HG03066 (cell line): ENCODE measurements around the gene SMIM12.
"Not testable (repeated sequence)": the region's sequence is repeated elsewhere in the genome, so short reads cannot be mapped to it uniquely, and the experiment has no call there.

ENCODE experiments used
- ATAC-seq: cut with Tn5 transposase; IDR thresholded peaks from one replicate; pipeline ENCODE4 v1.9.1; 2021; ENCODE audit warnings: low read depth; ENCODE audit not compliant: unreplicated experiment

Gene SMIM12

DNA sequence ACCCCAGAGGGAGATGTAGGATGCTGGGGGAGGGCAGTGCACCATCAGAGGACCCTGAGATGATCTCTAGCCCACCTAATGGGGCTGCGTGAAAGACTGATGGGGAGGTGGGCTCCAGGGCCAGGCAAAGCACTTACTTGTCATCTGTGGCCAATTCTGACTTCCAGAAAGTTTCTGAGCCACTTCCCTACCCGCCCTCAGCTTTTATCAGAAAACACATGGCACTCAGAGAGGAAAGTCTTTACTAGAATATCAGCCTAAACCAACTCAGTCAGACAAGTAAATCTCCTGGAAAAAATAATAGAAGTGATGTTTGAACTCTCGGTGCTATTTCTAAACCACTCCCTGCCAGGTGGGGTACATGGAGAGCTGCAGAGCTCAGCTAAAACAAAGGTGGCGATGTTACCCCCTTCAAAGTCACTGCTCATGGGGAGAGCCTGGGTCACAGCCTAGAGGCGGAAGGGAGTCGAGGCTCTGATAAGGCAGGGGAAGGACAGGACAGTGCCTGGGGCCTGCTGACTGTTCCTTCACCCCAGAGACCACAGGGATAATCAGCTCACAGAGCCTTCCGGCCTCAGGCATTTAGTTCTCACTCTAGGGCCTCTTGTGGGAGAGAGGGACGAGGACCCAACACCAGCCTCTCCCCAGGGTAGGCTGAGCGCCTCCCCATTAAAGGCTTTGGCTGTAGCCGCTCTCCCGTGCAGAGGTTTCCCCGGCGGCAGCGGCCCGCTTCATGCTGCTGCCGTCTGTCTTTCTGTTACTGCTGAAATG lies 14.2 kb downstream of the SMIM12 start:
- no peak for ATAC-seq

DNA sequence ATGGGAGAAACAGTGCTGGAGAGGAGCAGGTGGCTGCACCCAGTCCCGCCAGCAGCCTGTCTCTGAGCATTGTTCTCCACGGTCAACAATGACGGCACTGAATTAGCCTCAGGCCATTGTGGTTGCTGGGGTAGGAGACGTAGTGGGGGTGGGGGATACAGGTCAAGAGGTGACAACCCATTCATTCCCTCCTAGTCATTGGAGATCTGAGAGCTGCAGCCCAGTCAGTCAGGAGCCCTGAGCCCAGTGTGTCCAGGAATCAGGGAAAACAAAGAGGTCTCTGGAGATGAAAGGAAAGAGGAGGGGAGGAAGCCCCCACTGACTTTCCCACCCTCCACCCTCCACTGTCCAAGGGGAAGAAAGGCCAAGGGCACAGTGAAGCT lies 15.3 kb downstream of the SMIM12 start:
- no peak for ATAC-seq

DNA sequence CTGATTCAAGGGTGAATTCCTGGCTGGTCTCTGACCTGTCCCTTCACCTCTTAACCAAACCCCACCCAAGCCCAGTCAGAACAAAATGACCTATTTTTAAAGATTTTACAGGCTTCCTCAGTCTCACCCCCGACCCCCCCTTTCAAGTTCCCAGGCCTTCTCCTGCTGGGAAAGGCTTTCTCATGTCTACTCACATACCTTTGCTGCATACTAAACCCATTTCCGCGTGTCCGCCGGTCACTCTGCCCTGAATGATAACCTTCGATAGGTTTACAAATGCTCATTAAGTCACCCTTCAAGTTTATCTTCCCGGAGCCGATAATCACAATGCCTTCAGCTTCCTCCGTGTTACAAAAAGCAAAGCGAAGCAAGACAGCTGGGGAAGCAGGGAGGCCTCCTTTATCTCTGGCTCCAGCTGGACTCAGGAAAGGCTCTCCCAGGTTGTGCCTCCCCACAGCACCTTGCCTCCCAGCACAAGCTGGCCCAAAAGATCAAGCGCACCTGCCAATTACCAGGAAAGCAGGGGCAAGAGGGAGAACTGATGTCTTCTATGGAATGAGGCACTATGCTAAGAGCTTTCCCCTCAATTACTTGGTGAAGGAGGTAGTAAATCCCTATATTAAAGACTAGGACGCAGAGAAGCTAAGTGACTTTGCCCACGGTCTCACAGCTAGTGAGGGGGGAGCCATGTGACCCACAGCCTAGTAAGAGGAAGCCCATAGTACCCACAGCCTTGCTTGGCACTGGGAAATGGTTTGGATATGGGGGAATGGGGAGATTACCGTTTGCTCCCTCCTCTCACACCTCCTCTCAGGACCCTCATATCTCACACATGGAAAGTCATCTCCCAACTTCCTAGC lies 15.9 kb downstream of the SMIM12 start:
- ATAC-seq = no peak

DNA sequence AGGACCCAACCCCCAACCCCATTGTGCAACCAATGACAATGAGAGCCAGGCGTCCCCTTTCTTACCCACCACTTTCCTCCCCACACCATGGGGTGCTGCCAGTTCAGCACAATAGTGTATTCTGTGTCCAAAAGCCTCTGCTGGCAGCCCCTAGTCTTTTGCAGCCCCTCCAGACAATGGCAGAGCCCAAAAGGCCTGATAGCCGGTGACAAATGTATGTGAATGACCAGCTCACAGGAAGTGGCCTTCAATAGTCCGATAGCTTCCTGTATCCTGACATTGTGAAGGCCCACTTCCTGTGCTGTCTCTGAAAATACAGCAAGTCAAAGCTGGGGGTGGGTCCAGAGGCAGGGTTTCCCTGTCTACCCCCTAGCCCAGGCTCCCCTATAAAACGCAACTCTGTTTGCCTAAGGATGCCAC lies 16.6 kb downstream of the SMIM12 start:
- no peak for ATAC-seq

DNA sequence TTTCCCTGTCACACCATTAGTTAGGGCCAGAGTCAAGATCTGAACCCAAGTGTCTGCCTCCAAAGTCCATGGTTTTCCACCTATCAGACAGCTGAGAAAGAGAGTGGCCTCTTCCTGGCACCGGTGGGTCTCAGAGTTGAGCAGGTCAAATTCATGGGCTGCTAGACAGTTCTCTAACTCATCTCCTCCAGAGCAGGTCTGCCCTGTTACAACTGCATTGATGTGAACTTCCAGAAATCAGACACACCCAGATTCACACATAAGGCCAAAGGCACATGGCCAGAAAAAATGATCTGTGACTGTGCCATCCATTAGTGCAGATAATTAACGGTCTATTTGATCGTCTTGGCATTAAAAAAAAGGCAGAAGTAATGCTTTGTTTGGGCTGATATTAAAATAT lies 17.5 kb downstream of the SMIM12 start:
- no peak for ATAC-seq

DNA sequence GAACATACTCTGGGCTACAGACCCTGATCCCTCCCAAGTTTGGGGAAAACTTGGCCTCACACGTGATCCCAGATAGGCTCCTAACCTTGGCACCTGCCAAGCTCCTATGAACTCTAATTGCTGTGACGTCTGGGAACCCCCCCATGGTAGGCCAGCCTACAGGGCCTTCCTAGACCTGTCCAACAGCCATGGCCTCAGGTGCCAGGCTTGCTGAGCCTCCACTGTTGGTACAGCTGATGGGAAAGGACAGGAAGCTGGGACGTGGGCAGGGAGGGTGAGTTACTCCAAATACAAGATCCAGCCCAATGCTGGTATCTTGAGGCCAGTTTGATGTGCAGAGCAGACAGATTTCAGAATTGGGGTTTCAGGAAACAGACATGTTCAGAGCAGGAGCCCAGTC lies 19.1 kb downstream of the SMIM12 start:
- ATAC-seq = no peak

DNA sequence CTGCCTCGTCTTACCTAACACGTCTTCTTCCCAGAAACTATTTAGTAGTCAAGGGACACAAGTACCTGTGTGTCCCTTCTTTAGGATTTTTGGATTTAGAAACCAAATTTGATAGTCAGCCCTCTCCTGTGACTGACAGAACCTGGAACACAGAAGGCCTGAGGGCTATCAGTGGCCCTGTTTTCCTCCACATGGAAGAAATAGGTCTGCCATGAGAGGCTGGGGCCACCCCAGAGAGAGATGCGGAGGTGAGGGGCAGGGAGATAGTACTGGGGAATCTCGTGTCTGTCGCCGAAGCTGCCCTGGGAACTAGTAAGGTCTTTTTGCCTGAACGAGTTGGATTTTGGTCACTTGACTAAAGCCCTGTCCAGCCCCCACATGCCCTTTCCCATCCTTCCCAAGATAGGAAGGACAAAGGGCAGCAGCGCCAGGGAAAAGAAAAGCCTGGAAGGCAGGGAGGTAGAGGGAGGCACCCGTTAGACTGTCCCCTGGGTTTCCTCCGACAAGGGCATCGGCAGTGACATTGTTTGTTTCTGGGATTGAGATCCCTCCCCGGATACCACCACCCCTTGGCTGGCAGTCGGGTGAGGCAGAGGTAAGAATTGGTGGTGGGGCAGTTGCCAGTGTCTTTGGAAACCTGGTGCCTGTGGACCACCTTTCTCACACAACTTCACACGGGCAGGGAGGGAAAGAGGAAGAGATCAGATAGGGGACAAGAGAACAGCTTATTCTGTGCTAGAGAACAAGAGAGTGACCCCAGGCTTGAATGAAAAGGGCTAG lies 19.8 kb downstream of the SMIM12 start:
- ATAC-seq = no peak

DNA sequence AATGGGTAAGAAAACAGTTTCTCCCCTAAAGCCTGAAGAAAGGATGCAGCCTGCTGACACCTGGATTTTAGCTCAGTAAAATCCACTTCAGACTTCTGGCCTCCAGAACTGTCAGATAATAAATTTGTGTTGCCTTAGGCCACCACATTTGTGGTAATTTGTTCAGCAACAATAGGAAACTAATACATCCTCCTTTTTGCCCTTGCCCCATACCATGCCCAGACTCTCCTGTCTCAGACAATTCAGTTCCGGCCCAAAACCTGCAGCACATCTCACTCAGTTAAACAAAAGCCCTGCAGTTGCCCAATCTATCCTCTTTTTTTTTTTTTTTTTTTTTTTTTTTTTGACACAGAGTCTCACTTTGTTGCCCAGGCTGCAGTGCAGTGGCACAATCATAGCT lies 25.8 kb downstream of the SMIM12 start:
- no peak for ATAC-seq

DNA sequence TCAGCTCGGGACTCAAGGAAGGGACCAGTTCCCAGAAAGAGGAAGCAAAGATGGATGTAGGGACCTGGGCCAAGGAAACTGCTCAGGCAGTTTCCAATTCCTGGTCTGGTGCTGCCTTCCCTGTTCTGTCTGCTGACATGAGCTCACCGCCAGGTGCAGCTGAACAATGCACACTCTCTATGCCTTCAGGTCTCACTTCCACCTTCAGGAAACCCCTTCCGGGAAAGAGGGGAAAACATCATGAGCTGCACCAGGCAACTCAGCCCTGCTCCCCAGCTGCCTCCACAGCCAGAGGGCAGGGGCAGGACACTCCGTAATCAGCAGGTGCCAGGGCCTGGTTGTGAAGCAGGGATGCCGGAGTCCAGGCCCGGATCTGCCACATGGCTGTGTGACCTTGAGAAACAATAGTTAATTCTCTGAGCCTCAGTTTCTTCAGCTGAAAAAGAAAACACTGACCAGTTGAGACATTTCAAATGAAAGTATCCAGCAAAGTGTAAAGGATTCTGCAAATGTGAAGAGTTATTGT lies 27.8 kb downstream of the SMIM12 start:
- ATAC-seq = no peak

DNA sequence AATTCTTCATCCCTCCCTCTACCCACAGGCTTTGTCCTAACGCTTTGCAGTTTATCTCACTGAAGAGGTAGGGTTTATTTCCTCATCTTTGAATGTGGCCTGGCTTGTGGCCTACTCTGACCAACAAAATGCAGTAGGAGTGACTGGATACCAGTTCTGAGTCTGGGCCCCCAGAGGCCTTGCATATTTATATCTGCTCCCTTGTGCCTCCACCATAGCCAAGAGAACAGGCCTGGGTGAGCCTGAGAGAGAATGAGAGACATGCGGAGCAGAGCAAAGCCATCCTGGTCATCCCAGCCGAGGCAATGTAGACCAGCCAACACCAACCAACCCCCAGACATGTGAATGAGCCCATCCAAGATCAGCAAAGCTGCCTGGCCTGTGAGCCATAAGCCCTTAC lies 30.3 kb downstream of the SMIM12 start:
- no peak for ATAC-seq

DNA sequence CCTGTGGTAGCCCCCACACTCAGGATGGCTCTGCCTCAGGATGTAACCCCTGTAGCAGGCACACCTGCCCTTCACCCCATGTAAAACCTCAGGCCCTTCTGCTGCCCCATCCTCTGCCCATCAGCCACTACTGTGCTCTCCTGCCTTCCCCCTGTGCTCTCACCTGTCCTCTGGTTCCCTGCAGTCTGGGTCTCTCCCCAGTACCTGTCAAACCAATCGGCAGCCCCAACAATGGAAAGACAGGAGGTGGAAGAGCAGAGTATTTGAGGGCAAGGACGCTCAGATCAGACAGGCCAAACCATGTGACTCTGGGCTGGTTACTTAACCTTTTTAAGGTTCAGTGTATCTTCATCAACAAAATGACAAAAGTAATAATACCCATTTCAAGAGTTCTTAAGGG lies 30.9 kb downstream of the SMIM12 start:
- no peak for ATAC-seq

DNA sequence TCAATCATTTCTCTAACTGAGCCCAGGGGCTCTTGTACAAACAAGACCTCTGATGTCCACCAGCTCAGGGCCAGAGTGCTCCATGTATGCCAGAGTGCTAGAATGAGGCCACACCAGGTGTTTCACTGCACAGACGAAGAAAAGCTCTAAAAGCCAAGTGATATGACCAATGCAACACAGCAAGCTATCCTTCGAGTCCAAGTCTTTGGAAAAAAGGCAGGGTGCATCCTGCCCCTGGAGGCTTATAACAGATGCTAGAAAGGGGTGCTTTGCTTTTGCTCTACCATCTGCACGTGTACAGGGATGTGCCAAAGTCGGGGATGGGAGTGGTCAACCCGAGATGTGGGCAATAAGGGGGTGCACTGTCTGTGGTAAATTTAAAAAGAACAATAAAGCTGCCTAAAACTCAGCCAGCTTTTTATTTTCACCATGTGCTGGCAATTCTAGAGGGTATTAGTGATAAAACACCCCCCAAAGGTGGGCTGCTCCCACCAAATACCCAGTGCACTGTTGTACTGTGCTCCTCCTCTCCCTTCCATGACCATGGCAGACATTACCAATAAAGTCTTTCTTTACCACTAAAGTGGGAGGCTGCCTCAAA lies 32.1 kb downstream of the SMIM12 start:
- ATAC-seq = no peak

DNA sequence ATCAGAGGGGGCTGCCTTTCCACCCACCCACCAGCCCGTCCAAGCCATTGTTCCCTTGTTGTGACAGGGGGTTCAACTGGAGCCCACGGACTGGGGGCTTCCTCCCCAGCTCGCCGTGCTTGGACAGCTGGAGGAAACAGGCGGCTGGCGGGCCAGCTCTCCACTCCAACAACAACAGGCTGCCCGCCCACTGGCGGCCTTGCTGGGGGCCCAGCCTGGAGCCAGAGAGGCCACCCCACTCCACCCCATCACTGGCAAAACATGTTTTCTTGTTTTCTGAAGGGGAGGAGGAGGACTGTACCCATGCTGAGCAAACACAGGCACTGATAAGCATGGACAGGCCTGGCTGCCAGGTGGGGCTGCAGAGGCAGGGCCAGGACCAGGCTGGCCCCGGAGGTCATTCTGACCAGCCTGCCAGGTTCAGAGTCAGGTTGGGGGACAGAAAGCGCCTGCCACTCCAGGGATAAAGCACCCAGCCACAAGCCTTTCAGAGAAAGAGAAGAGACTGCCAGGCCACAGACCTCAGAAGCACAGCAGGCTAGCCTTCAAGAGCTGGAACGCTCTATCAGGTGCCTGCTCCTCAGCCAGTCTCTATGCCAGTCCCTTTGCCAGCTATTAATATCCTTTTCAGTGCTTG lies 34.0 kb downstream of the SMIM12 start:
- no peak for ATAC-seq

DNA sequence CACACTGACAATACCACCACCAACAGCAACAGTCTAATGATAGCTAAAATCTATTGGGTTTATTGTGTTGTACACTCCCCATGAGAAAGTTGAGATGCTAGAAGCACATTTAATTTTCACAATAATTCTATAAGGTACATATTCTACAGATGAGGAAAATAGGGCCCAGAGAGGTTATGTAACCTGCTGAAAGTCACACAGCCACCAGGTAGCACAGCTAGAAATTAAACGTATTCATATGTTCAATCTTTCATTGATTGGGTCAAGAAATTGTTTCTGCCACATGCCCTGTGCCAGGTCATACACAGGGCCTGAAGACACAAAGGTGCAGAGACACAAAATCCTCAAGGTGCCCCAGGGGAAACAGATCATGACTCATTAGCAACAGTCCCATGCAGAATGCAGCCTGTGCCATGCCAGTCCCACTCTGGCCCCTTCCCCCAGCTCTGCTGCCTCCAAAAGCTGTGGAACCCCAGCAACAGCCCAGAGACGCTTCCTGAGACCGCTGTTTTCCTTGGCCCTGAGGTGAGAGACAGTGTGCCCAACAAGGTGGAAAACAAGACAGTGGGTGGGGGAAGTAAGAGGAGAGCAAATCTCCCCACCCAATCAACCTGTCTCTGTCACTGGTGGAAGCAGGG lies 34.6 kb downstream of the SMIM12 start:
- ATAC-seq = no peak

DNA sequence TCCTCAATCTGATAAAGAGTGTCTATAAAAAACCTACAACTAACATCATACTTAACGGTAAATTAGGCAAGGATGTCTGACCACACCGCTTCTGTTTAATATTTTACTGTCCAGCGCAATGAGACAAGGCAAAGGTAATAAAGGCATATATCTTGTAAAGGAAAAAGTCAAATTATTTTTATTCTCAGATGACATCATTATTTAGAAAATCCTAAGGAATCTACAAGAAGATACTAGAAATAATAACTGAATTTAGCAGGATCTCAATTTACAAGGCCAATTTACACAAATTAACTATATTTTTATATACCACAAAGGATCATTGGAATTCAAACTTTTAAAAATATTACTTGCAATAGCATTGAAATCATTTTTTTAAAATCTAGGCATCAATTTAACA lies 37.3 kb downstream of the SMIM12 start:
- no peak for ATAC-seq

DNA sequence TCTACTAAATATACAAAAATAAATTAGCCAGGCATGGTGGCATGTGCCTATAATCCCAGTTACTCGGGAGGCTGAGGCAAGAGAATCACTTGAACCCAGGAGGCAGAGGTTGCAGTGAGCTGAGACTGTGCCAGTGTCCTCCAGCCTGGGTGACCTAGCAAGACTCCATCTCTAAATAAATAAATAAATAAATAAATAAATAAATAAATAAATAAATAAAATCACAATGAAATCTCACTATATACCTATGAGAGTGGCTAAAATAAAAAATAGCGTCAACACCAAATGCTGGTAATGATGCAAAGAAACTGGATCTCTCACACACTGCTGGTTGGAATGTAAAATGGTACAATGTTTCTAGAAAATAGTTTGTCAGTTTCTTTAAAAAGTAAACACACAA lies 40.7 kb downstream of the SMIM12 start:
- ATAC-seq = not testable (repeated sequence)

DNA sequence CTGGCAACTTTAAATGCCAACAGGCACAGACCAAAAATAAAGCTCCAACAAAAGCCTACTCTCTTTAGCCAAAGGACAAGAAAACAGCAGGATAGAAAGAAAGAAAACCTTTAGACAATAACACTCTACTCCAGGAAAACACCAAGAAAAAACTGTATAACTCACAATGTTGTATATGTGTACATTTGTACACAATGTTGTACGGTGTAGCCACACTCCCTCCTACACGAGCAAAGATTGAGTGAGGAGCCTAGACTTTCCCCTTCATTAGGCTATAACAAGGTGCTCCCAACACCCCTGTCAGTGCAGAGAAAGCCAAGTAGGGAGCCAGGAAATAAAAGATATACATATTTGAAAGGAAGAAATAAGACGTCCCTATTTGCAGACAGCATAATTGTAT lies 42.8 kb downstream of the SMIM12 start:
- no peak for ATAC-seq

DNA sequence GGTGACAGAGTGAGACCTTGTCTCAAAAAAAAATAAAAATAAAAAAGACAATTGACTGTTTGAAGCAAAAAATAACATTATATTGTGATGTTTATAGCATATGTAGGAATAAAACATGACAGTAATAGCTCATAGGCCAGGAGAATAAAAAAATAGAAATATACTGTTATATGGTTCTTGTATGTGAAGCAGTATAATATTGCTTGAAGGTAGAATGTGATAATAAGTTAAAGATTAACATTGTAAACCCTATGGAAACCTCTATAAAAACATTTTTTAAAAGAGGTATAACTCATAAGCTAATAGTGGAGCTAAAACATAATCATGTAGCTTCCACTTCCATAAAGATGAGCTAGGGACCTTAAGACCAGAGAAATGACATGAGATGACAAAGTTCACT lies 43.2 kb downstream of the SMIM12 start:
- no peak for ATAC-seq

DNA sequence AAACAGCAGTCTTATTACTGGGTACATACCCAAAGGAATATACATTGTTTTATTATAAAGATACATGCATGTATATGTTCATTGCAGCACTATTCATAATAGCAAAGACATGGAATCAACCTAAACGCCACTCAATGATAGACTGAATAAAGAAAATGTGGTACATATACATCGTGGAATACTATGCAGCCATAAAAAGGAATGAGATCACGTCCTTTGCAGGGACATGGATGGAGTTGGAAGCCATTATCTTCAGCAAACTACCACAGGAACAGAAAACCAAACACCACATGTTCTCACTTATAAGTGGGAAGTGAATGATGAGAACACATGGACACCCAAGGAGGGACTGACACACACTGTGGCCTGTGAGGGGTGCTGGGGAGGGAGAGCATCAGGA lies 48.8 kb downstream of the SMIM12 start:
- not testable (repeated sequence) for ATAC-seq
